ENCODE measurements around the gene HYAL2. TPM values are rescaled to one million over a fixed set of nuclear protein-coding genes. Genes with fewer than 3 reads are reported as not detected.

Gene HYAL2
- total and polyA plus RNA-seq, 2 donors from 2014 or later = 93.2 to 142 TPM

GRCh38 chr3:50269460-50269859 lies 53.1 kb downstream of the HYAL2 start:
- peak overlapping the region; percentile 40 to 95 (median 63) for H3K9ac ChIP-seq (ENCODE audit: low read length in 3 of 3)
- H3K9me3 ChIP-seq (ENCODE audit: control insufficient read depth in 2 of 3, insufficient read depth in 1 of 3, low read length in 3 of 3) = no peaks in the 10 kb centered on the region
- no peak for TF ChIP-seq CTCF (IDR thresholded peaks at IDR 0.05; ENCODE audit: borderline replicate concordance, extremely low read depth, insufficient read depth)
- no peak for FAIRE-seq
- peak in 1 of 5 donors; percentile 24 for DNase-seq
- H3K4me3 ChIP-seq (ENCODE audit: low read length in 3 of 3) = peak overlapping the region; percentile 44 to 84 (median 73)
- peaks cover 0 to 60% (median 45%) of the 10 kb centered on the region in 3 donors for H3K4me1 ChIP-seq (ENCODE audit: control insufficient read depth in 2 of 3, insufficient read depth in 2 of 3, low read depth in 1 of 3, low read length in 3 of 3)
- intact Hi-C loops (cut with DNase I) = no loop called here
- H3K27me3 ChIP-seq (ENCODE audit: control insufficient read depth, insufficient read depth, low read length) = peaks cover 4% of the 10 kb centered on the region
- no peaks in the 10 kb centered on the region for H3K36me3 ChIP-seq (ENCODE audit: control insufficient read depth in 2 of 3, insufficient read depth in 3 of 3, low read length in 3 of 3)
- H3K27ac ChIP-seq (ENCODE audit: low read depth in 2 of 2, low read length in 2 of 2) = peak overlapping the region; percentile 91 to 94

GRCh38 chr3:50268703-50269451 lies 53.7 kb downstream of the HYAL2 start, which contains the start of gene SEMA3B:
Gene SEMA3B, plus strand, starts transcription at chr3:50269147. Its CDS starts 94 bp downstream, at chr3:50269241.
- Histone ChIP-seq H3K36me3 (ENCODE audit: control insufficient read depth in 2 of 3, insufficient read depth in 3 of 3, low read length in 3 of 3) (no peaks in the 10 kb centered on the region), H3K9ac (ENCODE audit: low read length in 3 of 3) (peak within 1 kb of the TSS; percentile 40 to 95 (median 63)), H3K4me3 (ENCODE audit: low read length in 3 of 3) (peak within 1 kb of the TSS; percentile 44 to 84 (median 73)), H3K9me3 (ENCODE audit: control insufficient read depth in 2 of 3, insufficient read depth in 1 of 3, low read length in 3 of 3) (no peaks in the 10 kb centered on the region), H3K4me1 (ENCODE audit: control insufficient read depth in 2 of 3, insufficient read depth in 2 of 3, low read depth in 1 of 3, low read length in 3 of 3) (peaks cover 0 to 63% (median 45%) of the 10 kb centered on the region in 3 donors), H3K27ac (ENCODE audit: low read depth in 2 of 2, low read length in 2 of 2) (peak within 1 kb of the TSS; percentile 91 to 94), H3K27me3 (ENCODE audit: control insufficient read depth, insufficient read depth, low read length) (no peaks in the 10 kb centered on the region)
- no peak for TF ChIP-seq CTCF (IDR thresholded peaks at IDR 0.05; ENCODE audit: borderline replicate concordance, extremely low read depth, insufficient read depth)
- FAIRE-seq = no peak
- intact Hi-C loops (cut with DNase I) = no loop called here
- DNase-seq = peak; percentile 77 to 97 (median 85)

GRCh38 chr3:50268276-50268675 lies 54.3 kb downstream of the HYAL2 start:
- H3K4me1 ChIP-seq (ENCODE audit: control insufficient read depth in 2 of 3, insufficient read depth in 2 of 3, low read depth in 1 of 3, low read length in 3 of 3) = peaks cover 0 to 62% (median 45%) of the 10 kb centered on the region in 3 donors
- H3K27me3 ChIP-seq (ENCODE audit: control insufficient read depth, insufficient read depth, low read length) = no peaks in the 10 kb centered on the region
- H3K36me3 ChIP-seq (ENCODE audit: control insufficient read depth in 2 of 3, insufficient read depth in 3 of 3, low read length in 3 of 3) = no peaks in the 10 kb centered on the region
- no peak for TF ChIP-seq CTCF (IDR thresholded peaks at IDR 0.05; ENCODE audit: borderline replicate concordance, extremely low read depth, insufficient read depth)
- H3K4me3 ChIP-seq (ENCODE audit: low read length in 3 of 3) = peak overlapping the region in 2 of 3 donors; percentile 3 to 84
- FAIRE-seq = no peak
- DNase-seq = peak in 1 of 5 donors; percentile 21
- no peaks in the 10 kb centered on the region for H3K9me3 ChIP-seq (ENCODE audit: control insufficient read depth in 2 of 3, insufficient read depth in 1 of 3, low read length in 3 of 3)
- peak overlapping the region; percentile 91 to 94 for H3K27ac ChIP-seq (ENCODE audit: low read depth in 2 of 2, low read length in 2 of 2)
- intact Hi-C loops (cut with DNase I) = no loop called here
- H3K9ac ChIP-seq (ENCODE audit: low read length in 3 of 3) = peak overlapping the region in 1 of 3 donors; percentile 95

Other genes starting within 250 kb of the HYAL2 start
- gene RBM5, start 233.8 kb downstream of the HYAL2 start, total RNA-seq = 149 TPM
- gene RBM5, start 233.8 kb downstream of the HYAL2 start, polyA plus RNA-seq (ENCODE audit: insufficient read depth, low read depth, low replicate concordance) = 51.0 TPM
- gene SEMA3F, start 167.4 kb downstream of the HYAL2 start, total RNA-seq = 39.9 TPM
- 36.7 TPM for gene SEMA3F, start 167.4 kb downstream of the HYAL2 start, polyA plus RNA-seq (ENCODE audit: insufficient read depth, low read depth, low replicate concordance)
- gene GNAT1, start 131.1 kb downstream of the HYAL2 start, total RNA-seq = not detected
- not detected for gene GNAT1, start 131.1 kb downstream of the HYAL2 start, polyA plus RNA-seq (ENCODE audit: insufficient read depth, low read depth, low replicate concordance)
- 1.6 TPM for gene SLC38A3, start 117.5 kb downstream of the HYAL2 start, total RNA-seq
- 4.2 TPM for gene SLC38A3, start 117.5 kb downstream of the HYAL2 start, polyA plus RNA-seq (ENCODE audit: insufficient read depth, low read depth, low replicate concordance)
- gene GNAI2, start 86.5 kb downstream of the HYAL2 start, total RNA-seq = 245 TPM
- gene GNAI2, start 86.5 kb downstream of the HYAL2 start, polyA plus RNA-seq (ENCODE audit: insufficient read depth, low read depth, low replicate concordance) = 141 TPM
- 96.1 TPM for gene SEMA3B, start 53.6 kb downstream of the HYAL2 start, total RNA-seq
- 99.9 TPM for gene SEMA3B, start 53.6 kb downstream of the HYAL2 start, polyA plus RNA-seq (ENCODE audit: insufficient read depth, low read depth, low replicate concordance)
- gene LSMEM2, start 43.7 kb downstream of the HYAL2 start, total RNA-seq = 0.22 TPM
- gene LSMEM2, start 43.7 kb downstream of the HYAL2 start, polyA plus RNA-seq (ENCODE audit: insufficient read depth, low read depth, low replicate concordance) = 0.62 TPM
- gene IFRD2, start 30.3 kb downstream of the HYAL2 start, total RNA-seq = 78.1 TPM
- gene IFRD2, start 30.3 kb downstream of the HYAL2 start, polyA plus RNA-seq (ENCODE audit: insufficient read depth, low read depth, low replicate concordance) = 54.1 TPM
- gene HYAL3, start 23.3 kb downstream of the HYAL2 start, total RNA-seq = 2.0 TPM
- gene HYAL3, start 23.3 kb downstream of the HYAL2 start, polyA plus RNA-seq (ENCODE audit: insufficient read depth, low read depth, low replicate concordance) = 3.2 TPM
- gene NAA80, start 23.3 kb downstream of the HYAL2 start, total RNA-seq = 10.7 TPM
- 8.7 TPM for gene NAA80, start 23.3 kb downstream of the HYAL2 start, polyA plus RNA-seq (ENCODE audit: insufficient read depth, low read depth, low replicate concordance)
- gene HYAL1, start 19.2 kb downstream of the HYAL2 start, total RNA-seq = 47.5 TPM
- gene HYAL1, start 19.2 kb downstream of the HYAL2 start, polyA plus RNA-seq (ENCODE audit: insufficient read depth, low read depth, low replicate concordance) = 126 TPM
- 33.6 TPM for gene TUSC2, start 5.5 kb upstream of the HYAL2 start, total RNA-seq
- gene TUSC2, start 5.5 kb upstream of the HYAL2 start, polyA plus RNA-seq (ENCODE audit: insufficient read depth, low read depth, low replicate concordance) = 60.0 TPM
- gene RASSF1, start 18.1 kb upstream of the HYAL2 start, total RNA-seq = 28.9 TPM
- 19.1 TPM for gene RASSF1, start 18.1 kb upstream of the HYAL2 start, polyA plus RNA-seq (ENCODE audit: insufficient read depth, low read depth, low replicate concordance)
- gene ZMYND10, start 23.0 kb upstream of the HYAL2 start, total RNA-seq = 14.2 TPM
- 10.0 TPM for gene ZMYND10, start 23.0 kb upstream of the HYAL2 start, polyA plus RNA-seq (ENCODE audit: insufficient read depth, low read depth, low replicate concordance)
- gene NPRL2, start 28.0 kb upstream of the HYAL2 start, total RNA-seq = 23.5 TPM
- gene NPRL2, start 28.0 kb upstream of the HYAL2 start, polyA plus RNA-seq (ENCODE audit: insufficient read depth, low read depth, low replicate concordance) = 39.8 TPM
- gene CYB561D2, start 28.1 kb upstream of the HYAL2 start, total RNA-seq = 28.5 TPM
- gene CYB561D2, start 28.1 kb upstream of the HYAL2 start, polyA plus RNA-seq (ENCODE audit: insufficient read depth, low read depth, low replicate concordance) = 38.8 TPM
- 40.1 TPM for gene TMEM115, start 36.8 kb upstream of the HYAL2 start, total RNA-seq
- 54.0 TPM for gene TMEM115, start 36.8 kb upstream of the HYAL2 start, polyA plus RNA-seq (ENCODE audit: insufficient read depth, low read depth, low replicate concordance)
- gene CACNA2D2, start 180.9 kb upstream of the HYAL2 start, total RNA-seq = 3.6 TPM
- gene CACNA2D2, start 180.9 kb upstream of the HYAL2 start, polyA plus RNA-seq (ENCODE audit: insufficient read depth, low read depth, low replicate concordance) = 6.0 TPM
- 6.2 TPM for gene C3orf18, start 245.0 kb upstream of the HYAL2 start, total RNA-seq
- gene C3orf18, start 245.0 kb upstream of the HYAL2 start, polyA plus RNA-seq (ENCODE audit: insufficient read depth, low read depth, low replicate concordance) = 14.9 TPM
- 25.1 TPM for gene HEMK1, start 246.8 kb upstream of the HYAL2 start, total RNA-seq
- 30.3 TPM for gene HEMK1, start 246.8 kb upstream of the HYAL2 start, polyA plus RNA-seq (ENCODE audit: insufficient read depth, low read depth, low replicate concordance)